NCI-H128 (cell line): ENCODE data around the gene KIF21A.

ENCODE experiments used
- DNase-seq: peaks from one replicate; lab custom pipeline; 2025; ENCODE audit not compliant: unreplicated experiment; lab: John Stamatoyannopoulos, UW

The KIF21A gene

DNA sequence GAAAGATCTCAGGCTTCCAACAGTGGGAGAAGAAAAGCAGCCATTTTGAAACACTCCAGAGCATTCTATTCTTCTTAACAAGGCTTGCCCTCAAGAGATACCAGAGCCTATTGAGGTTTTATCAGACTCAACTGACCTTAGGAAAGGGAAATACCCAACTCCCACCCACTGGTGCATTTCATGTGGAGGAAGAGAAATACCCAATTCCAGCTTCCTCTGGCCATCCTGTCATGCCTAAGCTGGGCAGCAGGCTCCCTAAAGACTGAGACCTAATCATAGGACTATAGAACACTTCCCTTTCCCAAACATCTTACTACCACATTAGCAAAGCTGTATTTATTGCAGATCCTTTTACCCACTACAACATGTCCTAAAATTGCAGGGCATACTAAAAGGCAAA is 164.5 kb downstream of the KIF21A start:
- DNase-seq, result no peak

DNA sequence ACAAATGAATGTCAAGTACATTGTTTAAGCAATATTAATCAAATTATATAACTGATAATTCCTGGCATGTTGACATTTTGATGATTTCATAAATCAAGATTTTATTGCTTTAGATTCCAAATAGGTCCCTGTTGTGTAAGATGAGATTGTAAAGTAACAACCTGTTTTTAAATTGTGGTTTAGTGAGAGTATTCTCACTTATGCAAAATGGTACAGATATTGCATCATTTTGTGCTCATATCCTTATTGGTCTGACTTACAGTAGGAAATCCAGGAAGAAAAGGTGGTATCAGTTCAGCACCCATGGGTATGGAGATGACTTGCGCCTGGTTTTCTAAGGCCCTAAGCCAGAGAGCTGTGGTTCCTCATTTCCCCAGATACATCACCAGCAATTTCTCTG is 165.5 kb downstream of the KIF21A start:
- no peak for DNase-seq

DNA sequence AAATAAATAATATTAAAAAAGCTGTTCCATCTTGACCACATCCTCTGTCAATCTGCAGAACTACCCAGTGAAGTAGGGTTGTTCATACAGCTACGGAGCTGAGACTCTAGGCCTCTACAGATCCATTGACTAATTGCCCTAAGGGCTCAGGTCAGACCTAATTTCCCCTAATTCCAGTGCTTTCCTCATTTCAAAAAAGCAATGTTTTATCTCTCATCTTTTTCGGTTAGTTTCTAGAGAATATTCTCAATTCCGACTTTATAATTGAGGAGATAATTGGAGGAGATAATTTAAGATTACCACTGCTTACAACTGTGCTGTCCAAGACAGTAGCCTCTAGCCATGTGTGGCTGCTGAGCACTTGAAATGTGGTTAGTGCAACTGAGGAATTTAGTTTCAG is 167.1 kb downstream of the KIF21A start:
- DNase-seq, result no peak

DNA sequence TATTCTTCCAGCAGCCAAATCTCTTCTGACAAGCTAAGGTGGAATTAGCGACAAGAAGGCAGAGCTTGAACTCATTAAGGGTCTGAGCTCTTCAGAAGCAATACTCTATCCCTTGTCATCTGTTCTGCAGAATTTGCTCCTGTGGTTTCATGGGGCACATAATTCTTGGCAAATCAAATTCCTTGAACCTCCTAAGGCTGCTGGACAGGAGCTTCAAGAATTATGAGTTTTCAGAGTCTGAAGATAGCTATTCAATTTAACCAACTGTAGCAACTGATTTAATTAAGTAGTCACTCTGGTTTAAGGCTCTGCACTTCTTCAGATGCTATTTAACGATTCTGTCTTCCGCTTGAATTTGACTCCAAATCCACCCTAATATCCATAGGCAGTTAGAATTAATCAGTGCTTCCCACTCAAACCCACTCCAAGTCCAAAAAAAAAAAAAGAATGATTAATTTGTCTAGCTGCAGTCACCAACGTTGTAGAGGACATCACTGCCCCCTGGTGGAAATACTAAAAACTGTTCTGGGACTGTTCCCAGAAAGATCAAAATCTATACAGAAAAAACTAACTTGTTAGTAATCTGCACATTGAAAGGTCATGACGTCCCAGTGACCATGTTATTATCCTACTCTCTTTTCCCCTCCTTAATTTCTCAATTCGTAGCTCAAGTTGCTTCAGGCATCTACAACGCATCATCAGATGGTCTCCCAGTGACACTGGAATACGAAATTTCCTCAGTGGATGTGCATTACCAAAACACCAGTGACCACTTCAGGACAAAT is 169.9 kb downstream of the KIF21A start:
- no peak for DNase-seq

DNA sequence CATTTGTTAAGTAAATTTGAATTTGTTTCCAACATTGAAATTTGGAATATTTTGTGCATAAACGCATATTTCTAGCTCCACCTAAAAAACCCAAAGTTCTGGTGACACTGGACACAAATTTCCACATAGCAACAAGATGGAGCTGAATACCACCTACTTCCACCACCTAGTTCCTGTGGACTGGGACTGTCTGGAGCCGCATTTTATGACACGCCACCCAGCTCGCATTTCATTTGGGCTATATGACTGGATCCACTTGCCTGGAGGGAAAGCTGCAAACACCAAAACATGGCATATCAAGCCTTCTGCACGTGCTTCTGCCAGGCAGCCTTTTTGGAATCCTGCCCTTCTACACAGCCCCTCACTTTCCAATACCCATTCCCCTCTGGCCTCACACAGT is 173.4 kb downstream of the KIF21A start:
- DNase-seq, result no peak

DNA sequence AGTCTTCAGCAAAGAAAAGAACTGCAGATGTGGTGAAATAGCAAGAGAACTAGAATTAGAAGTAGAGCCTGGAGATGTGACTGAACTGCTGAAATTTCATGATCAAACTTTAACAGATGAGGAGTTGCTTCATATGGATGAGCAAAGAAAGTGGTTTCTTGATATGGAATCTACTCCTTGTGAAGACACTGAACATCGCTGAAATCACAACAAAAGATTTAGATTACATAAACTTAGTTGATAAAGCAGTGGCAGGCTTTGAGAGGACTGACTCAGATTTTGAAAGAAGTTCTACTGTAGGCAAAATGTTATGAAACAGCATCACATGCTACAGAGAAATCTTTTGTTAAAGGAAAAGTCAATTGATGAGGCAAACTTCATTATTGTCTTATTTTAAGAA is 175.0 kb downstream of the KIF21A start:
- DNase-seq, result no peak

DNA sequence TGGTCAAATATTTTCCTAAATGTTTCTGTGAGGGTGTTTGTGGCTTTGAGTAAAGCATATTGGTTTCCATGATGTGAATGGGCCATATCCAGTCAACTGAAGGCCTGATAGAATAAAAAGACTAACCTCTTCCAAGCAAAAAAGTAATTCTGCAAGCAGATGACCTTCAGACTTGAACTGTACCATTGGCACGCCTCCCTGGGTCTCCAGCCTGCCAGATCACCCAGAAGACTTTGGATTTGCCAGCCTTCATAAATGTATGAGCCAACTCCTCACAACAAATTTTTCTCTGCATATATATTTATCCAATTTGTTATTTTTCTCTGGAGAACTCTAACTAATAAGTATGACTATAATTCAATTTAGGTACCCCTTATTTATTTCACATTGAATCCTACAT is 190.3 kb downstream of the KIF21A start:
- DNase-seq, result no peak
